Activated CD4-positive, alpha-beta T cell treated with anti-CD3 and anti-CD28 coated beads for 4 hours (primary cell): Measurements from ENCODE around the gene NEURL2.
A peak's percentile ranks its signal among the peaks of the same experiment; 100 is the strongest.
"Not testable (repeated sequence)": the region's sequence is repeated elsewhere in the genome, so short reads cannot be mapped to it uniquely, and the experiment has no call there.

Experiments
- DNase-seq, 2 donors: peaks; one replicate each; pipeline ENCODE4 v3.0.0-alpha.2; 2020

The NEURL2 gene

DNA sequence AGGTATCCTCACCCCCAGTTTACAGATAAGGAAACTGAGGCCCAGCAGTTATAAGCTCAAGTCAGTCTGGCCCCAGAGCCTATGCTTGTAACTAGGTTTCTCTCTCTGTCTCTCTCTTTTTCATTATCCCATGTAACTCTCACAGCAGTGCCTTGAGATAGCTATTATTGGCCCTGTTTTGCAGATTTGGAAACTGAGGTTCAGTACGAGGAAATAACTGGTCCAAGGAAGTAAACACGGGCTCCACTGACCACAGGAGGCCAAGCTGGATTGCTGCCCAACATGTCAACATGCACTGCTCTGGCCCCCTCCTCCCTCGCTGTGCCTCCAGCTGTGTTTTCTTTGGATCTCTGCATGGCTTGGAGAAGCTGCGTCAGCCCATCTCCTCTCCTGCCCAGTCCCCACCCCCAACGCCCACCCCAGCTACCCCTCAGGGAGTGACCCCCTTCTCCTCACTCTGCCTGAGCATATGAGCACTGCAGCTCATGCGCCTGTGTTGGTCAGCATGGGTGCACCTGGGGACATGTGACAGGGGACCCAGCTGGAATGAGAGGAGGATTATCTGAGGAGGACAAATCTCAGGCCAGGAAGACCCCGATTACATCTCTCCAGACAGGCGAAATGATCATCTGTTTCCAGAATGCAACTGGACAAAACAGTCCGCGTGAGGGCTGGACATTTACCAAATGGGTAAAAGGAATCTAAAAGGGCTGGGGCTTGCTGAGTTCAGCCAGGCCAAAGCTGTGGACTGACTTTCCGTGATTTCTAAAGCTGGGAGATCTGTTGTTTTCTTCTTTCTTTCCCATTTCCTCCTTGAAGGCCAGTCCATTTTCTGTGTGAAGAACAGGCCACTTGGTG lies 28.8 kb upstream of the NEURL2 start:
- no peak for DNase-seq

DNA sequence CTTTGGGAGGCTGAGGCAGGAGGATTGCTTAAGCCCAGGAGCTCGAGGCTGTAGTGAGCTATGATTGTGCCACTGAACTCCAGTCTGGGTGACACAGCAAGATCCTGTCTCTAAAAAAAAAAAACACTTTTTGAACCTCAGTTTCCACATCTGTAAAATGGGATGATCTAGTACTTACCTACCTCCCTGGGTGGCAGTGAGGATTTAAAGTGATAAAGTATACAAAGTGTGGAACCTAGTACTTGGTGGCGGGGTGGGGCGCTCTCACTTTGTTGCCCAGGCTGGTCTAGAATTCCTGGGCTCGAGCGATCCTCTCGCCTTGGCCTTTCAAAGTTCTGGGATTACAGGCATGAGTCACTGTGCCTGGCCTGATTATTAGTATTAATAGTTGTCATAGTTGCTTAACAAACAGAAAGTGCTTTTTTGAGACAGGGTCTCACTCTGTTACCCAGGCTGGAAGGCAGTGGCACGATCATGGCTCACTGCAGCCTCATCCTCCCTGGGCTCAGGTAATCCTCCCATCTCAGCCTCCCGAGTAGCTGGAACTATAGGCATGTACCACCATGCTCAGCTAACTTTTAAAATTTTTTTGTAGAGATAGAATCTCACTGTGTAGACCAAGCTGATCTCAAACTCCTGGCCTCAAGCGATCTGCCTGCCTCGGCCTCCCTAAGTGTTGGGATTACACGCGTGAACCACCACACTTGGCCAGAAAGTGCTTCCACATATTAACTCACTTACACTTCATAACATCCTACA lies 27.9 kb upstream of the NEURL2 start:
- DNase-seq, result no peak

DNA sequence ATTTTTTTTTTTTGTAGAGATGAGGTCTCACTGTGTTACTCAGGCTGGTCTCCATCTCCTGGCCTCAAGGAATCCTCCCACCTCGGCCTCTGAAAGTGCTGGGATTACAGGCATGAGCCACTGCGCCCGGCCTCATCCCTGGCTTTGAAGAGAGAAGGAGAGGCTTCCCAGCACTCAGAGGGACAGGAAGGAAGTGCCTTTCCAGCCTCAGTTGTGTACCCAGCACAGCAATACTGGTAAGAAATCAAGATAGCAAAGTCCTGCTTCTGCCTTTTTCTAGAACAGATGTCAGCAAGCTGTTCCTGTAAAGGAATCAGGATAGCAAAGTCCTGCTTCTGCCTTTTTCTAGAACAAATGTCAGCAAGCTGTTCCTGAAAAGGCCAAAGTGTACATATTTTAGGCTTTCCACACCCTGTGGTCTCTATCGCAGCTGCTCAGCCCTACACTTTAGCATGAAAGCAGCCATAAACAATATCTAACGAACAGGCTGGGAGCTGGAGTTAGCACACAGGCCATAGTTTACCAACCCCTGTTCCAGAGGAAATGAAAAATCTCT lies 27.3 kb upstream of the NEURL2 start:
- no peak for DNase-seq

DNA sequence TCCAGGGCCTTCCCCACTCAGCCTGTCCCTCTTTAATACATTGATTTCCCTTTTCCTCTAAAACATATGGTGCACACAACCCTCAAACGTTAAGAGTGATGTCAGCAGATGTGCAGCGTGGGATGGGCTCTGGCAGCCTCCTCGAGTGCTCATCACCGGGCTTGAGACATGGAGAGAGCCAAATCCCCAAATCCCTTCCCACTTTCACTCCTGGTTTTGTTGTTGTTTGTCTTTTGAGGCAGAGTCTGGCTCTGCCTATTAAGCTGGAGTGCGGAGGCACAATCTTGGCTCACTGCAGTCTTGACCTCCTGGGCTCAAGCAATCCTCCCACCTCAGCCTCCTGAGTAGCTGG lies 26.8 kb upstream of the NEURL2 start:
- DNase-seq, result no peak

DNA sequence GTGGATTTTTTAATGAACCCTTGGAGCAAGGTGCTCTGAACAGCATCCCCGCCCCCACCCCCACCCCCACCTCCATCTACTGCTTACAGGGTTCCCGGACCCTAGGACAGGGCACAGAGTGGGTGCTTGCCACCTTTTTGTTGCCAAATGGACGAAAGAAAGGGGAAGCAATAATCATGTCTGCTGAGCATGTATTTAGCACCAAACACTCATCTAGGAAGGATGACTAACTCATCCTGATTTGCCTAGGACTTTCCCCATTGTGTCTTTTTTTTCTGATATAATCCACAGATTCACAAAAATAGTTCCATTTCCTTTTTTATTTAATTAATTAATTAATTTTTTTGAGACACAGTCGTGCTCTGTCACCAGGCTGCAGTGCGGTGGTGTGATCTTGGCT lies 22.1 kb upstream of the NEURL2 start:
- no peak for DNase-seq

DNA sequence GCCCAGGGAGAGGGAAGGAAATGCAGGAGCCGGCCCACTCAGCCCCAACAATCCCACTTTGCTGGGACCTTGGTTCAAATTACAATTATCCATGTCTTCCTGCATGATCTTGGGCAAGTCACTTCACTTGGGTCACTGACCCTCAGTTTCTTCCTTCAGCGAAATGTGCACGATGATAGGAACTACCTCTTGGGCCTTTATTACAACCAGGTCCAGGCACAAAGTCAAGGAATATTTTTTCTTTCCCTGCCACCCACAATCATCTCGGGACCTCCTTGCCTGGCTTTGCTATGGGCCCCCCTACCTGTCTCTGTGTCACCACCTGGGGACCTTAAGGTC lies 21.3 kb upstream of the NEURL2 start:
- no peak for DNase-seq

DNA sequence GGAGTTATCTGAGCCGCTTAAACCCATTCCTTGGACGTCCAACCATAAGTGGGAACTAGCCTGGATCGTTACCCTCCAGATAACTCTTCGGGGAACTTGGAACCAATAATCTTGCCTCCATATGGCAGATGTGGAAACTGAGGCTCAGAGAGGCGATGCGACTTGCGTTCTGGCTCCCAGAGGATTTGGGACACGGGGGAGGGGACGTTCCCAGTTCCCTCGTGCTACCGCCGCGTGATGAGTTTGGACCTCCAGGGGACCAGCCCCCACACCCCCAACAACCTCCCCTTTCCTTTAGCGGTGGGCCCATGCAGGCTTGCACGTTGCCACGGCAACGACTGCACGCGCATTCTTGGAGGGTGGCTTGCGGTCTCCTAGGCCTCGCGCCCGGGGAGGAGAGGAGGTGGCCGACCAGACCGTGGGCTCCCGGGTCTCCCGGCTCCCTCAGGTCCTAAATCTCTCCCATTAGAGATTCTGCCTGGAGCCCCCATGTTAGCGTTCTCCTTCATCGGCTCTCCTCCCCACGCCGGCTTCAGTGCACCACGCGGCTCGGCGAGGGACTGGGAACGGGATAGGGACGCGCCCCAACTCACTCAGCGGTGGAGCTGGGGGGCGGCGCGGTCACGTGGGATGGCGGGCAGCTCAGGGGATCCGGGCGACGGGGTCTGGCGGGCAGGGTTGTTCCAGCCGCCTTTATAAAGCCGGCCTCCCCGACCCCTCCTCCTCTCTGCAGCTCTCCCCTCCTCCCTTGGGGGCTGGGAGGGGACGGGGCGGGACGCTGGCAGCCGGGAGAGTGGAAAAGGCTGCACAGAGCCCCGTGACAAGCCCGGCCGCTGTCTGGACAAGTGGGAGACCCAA lies 20.7 kb upstream of the NEURL2 start, which contains the start of gene PLTP:
Gene PLTP, minus strand, starts transcription at position 670 of the 858 bp plus-strand sequence. CDS start 703 bp downstream, outside the sequence.
- DNase-seq, result peak in 1 of 2 donors; percentile 19

DNA sequence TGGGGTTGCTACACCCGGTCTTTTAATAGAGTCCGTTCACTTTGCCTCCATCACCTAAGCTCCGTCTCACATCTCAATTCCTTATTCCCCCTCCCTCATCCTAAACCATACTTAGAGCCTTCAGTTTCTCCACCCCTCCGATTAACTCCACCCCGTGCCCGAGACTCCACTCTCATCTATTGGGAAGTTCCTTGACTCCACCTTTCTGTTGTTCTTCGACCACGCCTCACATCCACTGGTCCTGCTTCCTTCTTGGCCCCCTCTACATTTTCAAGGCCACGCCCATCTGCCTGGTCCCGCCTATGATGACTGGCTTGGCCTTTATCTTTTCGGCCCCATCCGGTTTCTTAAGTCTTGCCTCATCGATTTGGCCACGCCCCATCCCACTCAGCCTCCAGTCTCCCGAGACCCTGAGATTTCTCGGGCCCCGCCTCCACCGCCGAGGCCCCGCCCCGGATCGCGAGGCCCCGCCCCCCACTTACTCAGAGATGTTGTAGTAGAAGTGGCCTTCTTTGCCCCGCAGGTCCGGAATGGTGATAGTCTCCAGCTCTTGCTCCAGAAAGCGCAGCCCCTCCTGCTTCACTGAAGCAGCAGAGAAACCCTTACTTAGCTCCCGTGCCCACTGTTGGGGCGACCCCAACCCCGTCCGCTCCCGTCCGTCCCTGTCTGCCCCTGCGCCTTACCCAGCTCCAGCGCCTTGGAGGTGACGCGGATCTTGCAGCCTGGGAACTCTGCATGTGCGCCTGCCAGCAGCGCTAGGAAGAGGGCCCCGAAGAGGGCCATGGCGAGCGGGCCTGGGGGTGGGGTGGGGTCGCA lies 19.9 kb upstream of the NEURL2 start:
- DNase-seq, result peak; percentile 84 to 86

DNA sequence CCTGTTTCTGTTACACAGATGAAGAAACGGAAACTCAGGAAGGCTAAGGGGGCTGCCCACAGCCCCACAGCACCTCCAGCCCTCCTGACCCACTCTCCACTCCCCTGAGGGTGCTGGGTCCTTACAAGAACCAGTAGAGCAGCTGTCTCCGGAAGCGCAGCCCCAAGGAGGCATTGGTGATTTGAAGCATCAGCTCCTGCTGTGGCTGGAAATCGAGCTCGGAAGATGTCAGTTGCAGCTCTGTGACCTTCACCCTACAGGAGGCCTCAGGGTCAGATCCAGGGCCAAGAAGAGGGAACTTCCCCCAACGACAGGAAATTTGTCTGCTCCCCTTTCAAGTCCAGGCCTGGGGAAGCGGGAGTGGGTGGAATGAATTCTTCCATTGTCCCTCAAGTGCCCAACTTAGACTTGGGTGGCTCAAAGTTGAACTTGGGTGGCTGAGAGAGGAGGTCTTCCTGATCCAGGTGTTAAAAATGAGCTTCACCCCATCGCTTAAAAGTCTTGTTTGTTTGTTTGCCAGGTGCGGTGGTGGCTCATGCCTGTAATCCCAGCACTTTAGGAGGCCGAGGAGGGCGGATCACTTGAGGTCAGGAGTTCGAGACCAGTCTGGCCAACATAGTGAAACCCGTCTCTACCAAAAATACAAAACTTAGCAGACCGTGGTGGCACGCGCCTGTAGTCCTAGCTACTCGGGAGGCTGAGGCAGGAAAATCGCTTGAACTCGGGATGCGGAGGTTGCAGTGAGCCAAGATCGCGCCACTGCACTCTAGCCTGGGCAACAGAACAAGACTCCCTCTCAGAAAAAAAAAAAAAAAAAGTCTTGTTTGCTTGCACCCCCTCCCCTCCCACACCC lies 19.0 kb upstream of the NEURL2 start:
- DNase-seq, result no peak

DNA sequence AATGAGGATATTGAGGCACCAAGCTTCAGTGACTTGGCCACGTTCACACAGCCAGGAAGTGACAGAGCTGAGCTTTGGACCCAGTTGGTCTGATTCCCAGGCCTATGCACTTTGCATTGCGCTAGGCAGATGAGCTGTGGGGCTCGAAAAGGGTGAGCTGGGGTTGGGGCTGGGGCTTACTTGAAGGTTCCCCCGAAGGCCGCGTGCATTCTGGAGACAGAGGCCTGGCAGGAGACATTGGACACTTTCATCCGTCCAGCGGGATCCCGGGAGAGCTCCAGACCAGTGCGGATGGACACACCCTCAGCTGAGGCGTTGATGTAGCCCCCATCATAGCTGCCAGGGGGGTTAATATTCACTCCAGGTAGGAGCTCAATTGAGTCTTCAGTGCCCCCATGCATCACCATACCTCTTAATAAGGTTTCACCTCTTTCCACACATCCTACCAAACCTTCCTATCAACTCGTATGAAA lies 18.4 kb upstream of the NEURL2 start:
- DNase-seq, result no peak

DNA sequence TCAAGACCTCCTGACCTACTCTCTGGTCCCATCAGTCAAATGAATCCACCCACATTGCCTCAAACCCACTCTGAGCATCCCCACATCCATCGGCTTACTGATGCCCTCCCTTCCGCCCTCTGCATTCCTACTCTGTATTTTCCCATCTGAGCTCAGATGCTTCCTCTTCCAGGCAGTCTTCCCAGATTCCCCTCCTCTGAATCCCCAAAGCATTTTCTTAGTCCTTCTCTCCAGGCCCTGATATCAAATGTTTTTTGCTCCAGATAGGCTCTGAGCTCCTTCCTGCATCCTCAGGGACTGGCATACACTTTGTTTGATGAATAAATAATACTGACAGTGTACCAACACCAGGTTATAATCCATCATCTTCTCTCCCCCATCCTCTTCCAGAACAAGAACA lies 17.1 kb upstream of the NEURL2 start:
- DNase-seq, result no peak

DNA sequence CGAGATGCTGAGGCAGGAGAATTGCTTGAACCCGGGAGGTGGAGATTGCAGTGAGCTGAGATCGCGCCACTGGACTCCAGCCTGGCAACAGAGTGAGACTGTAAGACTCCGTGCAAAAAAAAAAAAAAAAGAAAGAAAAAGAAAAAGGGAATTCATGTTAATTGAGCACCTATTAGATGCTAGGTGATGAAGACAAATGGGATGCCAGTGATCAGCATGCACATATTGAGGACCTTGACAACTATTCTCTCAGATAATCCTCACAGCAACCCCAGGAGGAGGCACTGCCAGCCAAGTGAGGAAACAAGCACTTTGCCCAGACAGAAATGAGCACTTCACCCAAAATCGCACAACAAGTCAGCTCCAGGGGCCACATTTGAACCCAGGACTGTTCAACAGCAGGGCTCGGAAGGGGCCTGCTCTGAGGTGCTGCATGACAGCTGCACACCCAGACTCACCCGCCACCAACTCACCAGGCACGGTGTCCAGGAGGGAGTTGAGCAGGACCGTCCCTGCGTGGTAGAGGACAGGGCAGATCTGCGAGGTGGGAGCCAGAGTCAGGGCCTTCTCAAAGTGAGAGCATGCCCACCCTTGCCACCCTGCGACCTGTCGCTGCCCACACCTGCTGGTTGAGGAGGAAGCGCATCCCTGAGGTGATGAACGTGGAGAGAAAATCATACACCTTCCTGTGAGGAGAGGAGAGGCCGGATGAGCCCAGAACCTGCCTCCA lies 16.4 kb upstream of the NEURL2 start:
- no peak for DNase-seq

DNA sequence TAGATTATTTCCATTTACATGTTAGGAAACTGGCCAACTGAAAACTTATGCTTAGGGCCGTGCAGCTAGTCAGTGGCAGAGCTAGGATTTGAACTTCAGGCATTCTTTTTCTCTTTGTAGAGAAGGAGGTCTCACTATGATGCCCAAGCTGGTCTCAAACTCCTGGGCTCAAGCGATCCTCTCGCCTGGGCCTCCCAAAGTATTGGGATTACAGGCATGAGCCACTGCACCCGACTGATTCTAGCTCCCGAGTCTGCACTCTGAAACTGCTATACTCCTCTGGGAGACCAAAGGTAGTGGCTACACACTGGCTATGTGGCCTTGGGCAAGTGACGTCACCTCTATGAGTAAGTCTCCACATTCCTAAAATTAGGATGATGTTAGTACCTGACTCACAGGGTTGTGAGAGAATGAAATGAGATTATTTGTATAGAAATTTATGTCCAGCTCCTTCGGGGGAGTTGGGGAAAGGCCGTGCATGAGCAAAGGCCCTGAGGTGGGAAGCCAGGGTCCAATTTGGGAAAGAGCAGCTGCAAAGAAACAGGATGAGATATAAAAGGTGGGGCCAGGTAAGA lies 14.6 kb upstream of the NEURL2 start:
- no peak for DNase-seq

DNA sequence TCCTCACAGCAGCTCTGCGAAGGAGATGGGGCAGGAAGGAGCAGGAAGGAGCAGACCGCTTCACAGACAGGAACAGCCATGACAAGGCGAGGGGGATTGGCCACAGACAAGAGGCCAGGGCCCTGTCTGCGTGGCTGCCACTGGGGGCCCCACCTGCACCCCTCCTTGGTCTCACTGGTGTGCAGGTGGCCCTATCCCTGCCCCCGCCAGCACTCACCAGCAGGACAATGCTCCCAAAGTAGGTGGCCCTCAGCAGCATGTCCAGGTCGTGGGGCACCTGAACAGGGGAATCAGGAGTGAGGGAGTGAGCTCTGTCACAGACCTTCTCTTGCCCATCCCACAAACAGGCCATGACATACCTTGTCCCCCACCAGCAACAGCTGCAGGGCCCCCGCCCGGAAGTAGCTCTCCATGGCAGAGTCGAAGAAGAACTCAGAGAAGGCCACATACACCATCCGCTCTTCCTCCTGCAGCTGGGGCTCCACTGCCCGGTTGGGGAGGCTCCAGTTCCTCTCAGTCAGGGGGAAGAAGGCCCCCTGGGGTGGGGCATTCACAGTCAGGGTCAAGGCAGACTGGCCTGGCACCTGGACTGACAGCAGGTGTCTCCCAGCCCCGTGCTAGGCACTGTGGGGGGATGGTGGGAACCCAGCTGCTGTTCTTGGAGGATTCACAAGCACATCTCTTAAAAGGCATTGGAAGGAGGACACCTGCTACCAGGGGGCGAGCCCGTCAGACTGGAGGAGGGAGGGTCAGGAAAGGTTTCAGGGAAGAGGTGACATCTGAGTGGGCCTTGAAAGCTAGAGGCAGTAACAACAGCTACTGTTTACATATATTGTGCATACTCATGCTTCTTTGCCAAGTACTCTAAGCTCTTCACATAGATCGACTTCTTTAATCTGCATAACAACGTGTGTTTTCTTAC lies 13.8 kb upstream of the NEURL2 start:
- no peak for DNase-seq

DNA sequence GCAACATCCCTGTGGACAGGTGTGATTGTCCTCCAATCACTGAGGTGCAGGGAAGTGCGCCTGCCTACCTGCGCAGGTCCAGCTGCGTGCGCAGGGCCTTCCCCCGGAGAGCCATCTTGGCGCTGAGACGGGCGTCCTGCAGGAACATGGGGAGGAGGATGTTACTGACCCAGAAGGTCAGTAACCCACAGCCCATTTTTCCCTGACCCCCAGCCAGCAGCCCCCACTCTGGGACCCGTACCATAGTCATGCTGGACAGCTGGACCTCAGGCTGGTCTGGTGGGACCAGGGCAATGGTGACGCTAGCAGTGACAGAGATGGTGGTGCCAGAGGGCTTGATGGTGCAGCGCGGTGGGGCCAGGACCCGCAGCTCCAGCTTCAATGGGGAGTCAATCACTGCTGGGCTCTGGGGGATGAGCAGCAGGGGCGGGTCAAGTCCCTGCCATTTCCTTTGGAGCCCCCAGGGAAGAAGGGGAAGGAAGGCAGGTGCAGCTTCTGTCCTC lies 11.2 kb upstream of the NEURL2 start:
- no peak for DNase-seq

DNA sequence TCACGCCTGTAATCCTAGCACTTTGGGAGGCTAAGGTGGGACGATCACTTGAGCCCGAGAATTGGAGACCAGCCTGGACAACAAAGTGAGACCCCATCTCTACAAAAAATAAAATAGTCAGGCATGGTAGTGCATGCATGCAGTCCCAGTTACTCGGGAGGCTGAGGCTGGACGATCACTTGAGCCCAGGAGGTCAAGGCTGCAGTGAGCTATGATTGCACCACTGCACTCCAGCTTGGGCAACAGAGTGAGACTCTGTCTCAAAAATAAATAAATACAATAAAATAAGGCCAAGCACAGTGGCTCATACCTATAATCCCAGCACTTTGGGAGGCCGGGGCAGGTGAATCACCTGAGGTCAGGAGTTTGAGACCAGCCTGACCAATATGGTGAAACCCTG lies 10.3 kb upstream of the NEURL2 start:
- not testable (repeated sequence) for DNase-seq

DNA sequence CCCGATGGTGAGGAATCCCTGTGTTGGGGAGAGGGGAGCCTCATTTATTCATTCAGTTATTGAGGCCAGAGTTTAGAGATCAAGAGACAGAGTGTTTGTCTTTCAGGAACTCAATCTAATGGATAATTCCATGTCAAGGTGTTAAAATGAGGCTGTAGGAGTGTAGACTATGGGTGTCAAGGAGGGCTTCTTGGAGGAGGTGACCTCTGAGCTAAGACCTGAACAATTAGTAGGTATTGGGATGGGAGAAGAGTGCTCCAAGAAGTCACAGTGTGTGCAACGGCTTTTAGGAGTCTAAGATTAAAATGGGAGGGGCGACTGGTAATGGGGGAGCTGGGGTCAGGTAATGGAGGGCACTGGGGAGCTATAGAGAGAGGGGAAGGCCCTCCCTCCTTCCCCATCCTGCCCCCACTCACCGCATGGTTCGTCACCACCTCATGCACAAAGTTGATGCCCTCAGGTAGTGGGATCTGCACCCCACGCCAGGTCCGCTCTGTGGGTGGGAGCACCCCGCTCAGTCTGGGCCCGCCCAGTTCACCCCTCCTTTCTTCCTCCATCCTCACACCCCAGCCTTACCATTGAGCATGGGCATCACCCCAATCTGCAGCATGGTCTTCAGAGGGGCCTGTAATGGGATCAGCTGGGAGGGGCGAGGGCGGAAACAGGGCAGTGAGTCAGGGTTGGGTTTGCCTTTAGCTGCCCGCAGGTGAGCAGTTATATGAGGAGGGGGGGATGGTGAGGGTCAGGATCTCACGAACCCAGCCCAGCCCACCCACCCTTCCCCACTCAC lies 8.2 kb upstream of the NEURL2 start:
- no peak for DNase-seq

DNA sequence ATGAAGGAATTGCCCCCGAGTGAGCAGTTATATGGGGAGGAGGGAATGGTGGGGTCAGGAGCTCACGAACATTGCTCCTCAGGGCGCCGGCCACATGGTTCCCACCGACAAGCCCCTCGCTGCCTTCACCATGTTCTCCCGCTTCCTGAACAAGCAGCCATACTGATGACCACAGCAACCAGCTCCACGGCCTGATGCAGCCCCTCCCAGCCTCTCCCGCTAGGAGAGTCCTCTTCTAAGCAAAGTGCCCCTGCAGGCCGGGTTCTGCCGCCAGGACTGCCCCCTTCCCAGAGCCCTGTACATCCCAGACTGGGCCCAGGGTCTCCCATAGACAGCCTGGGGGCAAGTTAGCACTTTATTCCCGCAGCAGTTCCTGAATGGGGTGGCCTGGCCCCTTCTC lies 7.3 kb upstream of the NEURL2 start:
- DNase-seq, result no peak
